ENCODE results near the gene GPR157.
"Not testable (repeated sequence)": the region's sequence is repeated elsewhere in the genome, so short reads cannot be mapped to it uniquely, and the experiment has no call there.

Gene GPR157

DNA sequence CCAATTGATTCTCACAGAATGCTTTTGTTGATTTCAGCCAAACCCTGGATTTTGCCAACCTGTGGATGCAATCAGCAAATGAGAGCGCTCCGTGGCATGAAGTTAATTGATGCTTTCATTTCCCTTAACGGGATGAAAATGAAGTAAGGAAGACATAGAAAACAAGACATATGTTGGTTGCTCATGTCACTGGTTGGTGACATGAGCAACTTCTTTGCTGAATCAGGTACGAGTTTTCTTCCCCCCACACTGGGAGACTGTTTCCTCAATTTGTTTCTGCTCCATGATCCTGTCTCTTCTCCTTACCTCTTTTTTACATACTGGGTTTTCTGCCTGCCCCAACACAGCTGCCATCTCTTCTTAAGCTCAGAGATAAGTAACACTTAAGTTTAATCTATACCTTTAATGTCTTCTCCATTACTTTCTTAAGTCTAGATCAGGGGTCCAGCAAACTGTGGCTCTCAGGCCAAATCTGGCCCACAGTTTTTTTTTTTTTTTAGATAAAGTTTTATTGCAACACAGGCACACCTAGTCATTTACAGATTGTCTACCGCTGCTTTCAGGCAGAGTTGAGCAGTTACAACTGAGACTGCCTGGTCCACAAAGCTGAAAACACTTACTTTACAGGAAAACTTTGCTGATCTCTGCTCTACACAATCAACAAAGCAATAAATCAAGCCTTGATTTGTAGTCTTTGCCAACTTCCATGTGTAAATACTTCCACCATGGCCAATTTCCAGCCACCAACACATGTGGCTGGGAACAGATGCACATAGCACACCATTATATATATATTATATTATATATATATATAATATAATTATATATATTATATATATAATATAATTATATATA lies 13.3 kb downstream of the GPR157 start:
- DNase-seq = no peak

DNA sequence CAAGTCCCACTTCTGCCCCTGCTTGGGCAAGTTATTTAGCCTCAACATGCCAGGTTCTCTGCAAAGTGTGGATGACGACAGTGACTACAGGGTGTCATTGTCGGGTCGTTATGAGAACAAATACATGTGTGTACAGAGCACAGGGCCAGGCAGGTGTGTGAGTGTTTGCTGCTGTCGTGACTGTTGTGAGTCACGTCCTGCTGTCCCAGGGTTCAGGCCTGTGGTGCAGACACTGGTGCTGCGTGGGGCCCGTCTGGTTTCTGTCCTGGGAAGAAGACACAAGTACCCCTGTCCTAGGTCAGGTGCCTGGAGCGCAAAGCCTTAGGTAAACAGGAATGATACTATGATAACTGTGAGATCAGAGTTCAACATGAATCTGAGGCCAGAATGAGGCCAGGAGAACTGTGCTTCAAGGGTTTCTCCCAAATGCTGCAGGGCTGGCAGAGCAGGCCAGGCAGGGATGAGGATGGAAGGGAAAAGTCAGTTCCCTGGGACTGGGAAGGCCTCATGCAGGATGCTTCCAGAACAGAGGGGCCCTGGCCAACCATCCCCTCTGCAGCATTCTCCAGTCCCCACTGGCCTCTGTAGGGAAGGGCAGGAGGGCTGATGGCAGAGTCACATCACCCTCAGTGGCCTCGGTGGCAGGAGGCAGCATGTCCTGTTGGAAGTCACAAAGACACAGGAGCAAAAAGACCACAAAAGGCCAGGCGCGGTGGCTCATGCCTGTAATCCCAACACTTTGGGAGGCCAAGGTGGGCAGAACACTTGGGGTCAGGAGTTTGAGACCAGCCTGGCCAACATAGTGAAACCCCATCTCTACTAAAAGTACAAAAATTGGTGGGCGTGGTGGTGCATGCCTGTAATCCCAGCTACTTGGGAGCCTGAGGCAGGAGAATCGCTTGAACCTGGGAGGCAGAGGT lies 15.7 kb downstream of the GPR157 start:
- no peak for DNase-seq

DNA sequence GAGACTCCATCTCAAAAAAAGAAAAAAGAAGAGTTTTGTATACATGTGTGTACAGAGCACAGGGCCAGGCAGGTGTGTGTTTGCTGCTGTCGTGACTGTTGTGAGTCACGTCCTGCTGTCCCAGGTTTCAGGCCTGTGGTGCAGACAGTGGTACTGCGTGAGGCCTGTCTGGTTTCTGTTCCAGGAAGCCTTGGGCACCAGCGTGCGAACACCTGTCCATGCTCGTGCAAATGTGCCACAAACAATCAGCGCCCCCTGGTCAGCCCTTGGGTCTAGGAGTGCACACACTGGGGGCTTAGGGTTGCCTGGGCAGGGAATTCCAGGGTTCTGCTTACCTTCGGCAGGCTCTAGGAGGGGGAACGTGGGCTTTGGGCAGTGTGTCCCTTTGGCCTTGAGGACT lies 16.9 kb downstream of the GPR157 start:
- no peak for DNase-seq

DNA sequence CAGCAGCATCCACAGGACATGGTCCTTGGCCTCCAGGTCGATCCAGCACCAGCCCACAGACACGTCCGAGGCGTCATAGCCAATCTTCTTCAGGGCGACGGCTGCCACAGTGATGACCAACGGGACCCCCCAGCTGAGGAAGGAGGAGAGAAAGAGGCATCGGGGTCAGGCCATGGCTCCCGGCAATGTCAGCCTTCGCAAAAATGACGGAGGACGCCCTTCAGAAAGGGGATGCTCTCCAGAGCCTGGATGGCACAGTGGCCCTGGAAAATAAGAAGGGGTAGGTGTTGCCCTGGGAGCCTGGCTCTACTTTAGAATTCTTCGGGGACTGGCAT lies 17.6 kb downstream of the GPR157 start:
- DNase-seq = no peak

DNA sequence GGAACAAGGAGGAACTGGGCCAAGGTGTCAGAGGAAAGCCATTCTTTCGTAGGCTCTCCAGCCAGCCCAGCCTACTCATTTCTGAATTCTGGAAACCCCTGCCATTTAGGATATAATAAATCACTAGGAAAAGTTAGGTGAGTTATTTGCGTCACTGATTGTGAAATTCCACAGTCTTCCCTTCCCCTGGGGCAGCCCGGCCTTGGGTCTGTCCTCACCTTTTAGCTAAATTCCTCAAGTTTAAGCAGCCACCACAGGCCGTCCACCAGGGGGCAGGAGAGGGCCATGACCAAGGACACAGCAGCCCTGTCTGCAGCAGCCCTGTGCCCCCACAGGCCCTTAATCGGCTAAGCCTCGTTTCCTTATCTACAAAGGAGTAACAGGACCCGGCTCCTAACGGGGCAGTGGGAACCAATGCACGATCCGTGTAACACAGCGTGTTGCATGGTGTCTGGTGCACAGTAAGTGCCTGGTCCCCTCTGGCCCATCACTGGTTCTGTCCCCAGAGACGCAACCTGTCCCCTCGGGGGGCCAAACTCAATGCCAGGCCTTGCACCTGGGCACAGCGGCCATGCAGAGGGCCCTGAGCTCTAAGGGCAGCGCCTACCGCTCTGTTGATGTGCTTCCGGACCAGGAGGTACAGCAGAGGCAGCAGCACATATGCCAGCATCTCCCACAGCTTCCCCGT lies 18.1 kb downstream of the GPR157 start:
- DNase-seq = peak; percentile 81 to 83

DNA sequence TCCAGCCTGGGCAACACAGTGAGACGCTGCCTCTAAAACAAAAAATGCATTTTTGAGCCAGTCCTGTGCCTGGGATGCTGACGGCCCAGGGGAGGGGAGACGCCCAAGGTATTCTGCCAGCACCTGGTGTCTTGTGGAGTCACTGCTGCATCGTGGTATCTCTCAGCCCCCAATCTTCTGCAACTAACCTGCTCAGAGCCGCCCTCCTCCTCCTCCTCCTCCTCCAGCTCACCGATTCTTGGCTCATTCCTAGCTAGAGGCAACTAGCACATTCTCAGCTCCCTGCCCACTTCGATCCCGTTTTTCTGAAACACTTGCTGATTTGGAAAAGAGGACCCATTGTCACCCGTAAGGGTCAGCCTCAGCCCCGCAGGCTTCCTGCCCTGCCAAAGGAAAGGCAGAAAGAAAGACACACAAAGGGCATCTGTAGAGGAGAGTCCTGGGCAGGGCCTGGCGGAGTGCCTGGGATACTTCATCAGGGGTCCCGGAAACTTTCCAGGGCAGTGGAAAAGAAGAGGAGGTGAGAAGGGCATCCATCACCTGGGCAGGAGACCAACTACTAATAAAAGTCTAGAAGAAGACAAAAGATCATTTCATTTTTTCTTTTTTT lies 20.7 kb downstream of the GPR157 start:
- DNase-seq = no peak

DNA sequence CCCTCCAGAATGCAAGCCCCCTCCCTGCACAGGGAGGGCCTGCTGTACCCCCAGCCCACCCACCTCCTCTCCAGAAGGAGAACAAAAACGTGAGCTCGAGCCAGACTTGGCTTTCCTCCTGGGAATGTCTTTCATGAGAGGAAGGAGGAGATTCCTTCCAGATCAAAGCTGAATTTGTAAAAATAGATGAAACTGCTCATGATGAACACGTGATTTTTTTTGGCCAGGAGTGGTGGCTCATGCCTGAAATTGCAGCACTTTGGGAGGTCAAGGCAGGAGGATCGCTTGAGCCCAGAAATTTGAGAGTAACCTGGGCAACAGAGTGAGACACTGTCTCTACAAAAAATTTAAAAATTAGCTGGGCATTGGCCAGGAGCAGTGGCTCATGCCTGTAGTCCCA lies 21.8 kb downstream of the GPR157 start:
- DNase-seq = no peak

DNA sequence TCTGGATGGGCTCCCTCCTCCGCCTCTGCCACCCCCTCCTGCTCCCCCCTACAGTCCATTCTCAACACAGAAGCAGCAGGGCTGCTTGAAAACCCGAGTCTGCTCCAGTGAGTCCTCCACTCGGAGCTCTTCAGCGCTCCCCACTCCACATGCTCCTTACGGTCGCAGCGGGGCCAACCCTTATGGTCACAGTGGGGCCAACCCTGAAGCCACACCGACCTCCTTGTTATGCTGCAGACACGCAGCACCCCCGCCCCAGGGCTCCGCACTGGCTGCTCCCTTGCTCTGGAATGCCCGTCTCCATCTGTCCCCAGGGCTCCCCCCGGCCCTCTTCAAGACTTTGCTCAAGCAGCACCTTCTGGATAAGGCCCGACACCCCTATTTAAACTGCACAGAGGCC lies 22.6 kb downstream of the GPR157 start:
- no peak for DNase-seq

DNA sequence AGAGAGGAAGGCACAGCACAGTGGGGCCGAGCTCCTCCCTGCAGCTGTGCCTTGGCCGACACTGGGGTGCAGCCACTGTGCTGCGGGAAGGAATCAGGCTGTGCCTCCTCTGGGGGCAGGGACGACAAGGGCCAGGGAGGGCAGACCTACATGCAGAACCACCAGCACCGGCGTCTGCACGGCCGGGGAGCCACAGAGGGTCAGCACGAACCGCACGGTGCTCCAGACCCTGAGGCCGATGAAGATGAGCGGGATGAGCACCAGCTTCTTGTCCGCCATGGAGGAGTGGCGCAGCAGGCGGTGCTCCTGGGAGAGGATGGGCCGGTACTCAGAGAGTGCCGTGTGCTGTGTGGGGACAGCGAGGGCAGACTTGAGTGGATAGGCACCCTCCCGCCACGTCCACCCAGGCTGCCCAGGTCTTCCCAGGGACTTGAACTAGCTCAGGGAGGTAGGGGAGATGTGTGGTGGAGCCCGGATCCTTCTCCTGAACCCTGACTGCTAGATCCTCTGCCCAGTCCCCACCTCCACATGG lies 23.5 kb downstream of the GPR157 start:
- no peak for DNase-seq

DNA sequence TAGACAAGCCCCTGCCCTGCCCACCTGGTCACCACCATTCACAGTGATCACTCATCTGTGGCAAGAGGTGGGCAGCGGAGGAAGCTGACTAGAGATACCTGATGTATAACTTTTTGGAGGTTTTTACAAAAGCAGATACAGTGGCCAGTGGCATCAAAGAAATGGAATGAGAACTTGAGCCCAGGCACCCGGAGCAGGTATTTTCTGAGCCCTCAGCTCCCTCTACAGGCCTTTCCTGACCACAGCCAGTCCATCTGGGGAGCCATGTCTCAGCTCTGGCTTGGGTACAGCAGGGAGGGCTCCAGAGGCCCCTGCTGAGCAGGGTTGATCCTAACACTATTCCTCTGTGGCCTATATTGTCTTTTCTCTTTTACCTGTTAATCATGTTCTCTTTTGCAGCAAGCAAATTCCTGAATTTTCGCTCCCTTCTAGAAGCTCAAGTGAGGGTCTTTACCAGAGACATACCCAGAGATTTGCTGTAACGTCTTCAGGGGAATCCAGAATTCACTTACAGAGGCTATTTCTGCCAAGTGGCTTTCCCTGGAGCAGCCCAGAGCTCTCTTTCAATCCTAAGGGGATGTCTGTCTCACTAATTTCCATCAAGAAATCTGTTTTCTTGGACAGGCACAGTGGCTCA lies 27.3 kb downstream of the GPR157 start:
- DNase-seq = no peak

DNA sequence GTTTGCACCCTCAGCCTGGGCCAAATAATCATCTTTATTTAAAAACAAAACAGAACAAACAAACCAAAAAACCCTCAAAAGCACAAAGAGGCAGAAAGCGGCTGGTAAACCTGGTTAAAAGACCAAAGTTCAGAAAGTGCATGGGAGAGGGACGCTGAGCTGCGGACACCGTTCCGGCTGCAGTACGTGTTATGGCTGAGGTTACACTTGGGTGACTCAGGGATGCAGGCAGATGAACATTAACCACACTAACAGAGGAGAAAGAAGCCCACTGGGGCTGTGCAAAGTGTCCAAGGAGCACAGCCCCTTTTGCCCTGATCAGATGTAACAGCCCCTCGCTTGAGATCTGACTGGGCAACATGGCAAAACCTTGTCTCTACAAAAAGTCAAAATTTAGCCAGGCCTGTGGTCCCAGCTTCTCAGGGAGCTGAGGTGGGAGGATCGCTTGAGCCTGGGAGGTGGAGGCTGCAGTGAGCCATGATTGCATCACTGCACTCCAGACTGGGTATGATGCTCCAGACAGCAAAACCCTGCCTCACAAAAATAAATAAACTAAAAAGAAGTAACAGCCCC lies 28.3 kb downstream of the GPR157 start:
- no peak for DNase-seq

DNA sequence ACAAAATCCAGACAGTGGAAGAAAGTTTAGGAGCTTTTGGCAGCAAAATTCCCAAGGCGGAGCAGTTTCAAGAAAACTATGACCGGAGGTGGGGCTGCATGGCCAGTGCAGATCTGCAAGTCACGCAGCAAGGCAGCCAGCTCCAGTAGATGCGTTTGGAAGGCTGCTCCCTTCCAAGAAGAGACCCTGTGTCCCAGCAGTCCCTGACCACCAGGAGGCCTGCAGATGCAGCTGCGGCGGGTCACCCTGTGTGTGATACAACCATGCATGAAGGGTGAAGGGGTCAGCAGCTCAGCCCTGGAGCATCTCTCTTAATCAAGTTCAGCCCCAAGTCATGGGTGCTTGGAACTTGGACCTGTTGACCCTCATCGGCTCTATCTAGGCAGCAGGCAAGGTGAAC lies 29.3 kb downstream of the GPR157 start:
- DNase-seq = no peak

DNA sequence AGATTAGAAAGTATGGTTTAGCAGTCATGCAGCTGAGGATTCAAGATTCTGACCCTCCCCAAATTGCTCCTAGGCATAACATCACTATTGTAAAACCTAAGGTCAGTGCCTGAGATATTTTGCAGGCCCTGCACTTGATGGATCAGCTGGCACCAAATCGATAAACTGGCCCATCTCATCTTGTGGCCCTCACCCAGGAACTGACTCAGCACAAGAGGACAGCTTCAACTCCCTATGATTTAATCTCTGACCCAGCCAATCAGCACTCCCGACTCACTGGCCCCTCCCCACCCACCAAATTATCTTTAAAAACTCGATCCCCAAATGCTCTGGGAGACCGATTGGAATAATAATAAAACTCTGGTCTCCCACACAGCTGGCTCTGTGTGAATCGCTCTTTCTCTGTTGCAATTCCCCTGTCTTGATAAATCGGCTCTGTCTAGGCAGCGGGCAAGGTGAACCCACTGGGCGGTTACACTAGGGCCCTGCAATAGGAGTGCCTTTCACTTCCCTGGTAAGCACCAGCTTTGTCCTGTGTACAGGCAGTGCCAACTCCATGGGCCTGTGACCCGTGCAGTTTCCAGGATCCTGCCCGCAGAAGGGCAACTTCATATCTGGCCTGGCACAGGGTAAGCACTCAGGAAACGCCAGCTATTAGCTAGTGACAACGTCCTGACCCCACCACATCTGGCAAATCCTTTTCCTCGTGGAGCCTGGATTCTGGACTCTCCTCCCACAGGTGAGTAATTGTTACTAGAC lies 30.8 kb downstream of the GPR157 start:
- DNase-seq = no peak

DNA sequence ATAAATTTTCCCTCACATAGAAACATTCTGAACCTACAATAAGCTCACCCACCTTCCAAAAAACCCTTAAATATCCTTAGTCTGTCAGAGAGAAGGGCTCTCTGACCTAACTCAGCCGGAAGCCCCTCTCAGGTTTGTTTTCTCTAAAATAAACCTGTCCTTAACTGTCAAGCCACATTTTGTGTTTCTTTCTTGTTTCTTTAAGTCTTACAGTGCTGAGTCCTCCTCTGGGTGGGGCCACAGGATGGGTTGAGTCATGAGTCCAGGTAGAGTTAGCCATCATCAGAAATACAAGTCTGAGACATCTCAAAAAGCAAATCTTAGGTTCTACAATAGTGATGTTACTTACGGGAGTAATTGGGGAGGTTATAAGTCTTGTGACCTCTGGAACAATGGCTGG lies 33.1 kb downstream of the GPR157 start:
- no peak for DNase-seq

DNA sequence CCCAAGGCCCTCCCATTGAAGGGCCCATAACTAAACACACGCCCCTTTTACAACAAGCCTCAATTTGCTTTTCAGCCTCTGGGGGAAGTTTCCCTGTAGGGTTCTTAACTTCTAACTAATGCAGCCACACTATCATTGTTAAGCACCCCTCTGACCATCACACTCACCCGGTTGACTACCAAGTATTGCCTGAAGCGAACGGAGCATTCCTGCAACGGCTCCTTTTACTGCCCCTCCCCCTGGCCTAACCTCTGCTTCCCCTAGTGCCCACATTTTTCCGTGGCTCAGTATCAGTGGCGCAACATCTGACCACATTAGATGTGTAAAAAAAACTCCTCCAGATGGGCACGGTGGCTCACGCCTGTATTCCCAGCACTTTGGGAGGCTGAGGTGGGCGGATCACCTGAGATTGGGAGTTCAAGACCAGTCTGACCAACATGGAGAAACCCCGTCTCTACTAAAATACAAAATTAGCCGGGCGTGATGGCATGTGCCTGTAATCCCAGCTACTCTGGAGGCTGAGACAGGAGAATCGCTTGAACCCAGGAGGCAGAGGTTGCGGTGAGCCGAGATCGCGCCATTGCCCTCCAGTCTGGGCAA lies 34.8 kb downstream of the GPR157 start:
- not testable (repeated sequence) for DNase-seq

DNA sequence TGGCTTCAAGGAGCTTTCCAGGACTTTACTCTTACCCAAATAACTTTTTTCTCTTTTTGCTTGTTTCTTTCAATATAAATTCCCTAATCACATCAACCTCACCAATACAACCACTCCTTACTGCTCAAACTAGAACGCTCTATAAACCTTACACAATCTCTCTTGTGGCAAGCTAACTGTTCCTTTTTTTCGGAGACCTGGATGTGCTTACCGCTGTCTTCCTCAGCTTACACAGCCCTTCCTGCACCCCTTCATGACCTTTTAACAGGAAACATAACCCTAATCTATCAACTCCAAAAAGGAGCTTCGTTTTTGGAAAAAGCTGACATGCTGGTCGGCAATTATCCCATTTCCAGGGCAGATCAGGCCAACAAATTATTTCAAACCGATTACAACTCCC lies 35.3 kb downstream of the GPR157 start:
- no peak for DNase-seq

DNA sequence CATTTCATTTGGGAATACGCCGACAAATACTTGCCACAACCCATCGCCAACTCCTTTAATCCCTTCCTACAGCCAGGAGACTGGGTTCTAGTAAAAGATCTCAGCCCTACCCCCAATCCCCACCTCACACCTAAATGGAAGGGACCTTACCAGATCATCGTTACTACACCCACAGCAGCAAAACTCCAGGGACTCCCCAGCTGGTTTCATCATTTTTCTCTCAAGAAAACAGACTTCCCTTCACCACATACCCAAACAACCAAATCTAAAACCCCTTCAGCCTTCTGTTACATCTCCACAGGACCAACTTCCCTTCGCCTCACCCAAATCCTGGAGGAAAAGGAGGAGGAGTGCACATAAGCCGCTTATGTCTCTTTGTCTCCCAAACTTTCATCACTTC lies 35.8 kb downstream of the GPR157 start:
- DNase-seq = no peak

DNA sequence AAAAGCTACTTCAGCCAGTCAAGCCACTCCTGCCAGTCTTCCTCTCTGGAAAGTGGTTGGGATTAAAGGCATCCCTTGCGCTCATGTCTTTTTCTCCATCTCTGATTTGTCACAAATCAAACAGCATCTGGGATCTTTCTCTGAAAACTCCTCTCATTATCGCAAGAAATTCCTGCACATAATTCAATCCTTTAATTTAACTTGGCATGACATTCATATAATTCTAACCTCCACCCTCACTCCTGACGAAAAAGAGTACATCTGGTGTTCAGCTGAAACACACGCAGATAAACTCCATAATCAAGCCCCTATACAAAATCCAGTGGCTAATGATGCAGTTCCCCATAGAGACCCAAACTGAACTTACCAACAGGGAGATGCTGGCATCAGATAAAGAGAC lies 40.1 kb downstream of the GPR157 start:
- no peak for DNase-seq

DNA sequence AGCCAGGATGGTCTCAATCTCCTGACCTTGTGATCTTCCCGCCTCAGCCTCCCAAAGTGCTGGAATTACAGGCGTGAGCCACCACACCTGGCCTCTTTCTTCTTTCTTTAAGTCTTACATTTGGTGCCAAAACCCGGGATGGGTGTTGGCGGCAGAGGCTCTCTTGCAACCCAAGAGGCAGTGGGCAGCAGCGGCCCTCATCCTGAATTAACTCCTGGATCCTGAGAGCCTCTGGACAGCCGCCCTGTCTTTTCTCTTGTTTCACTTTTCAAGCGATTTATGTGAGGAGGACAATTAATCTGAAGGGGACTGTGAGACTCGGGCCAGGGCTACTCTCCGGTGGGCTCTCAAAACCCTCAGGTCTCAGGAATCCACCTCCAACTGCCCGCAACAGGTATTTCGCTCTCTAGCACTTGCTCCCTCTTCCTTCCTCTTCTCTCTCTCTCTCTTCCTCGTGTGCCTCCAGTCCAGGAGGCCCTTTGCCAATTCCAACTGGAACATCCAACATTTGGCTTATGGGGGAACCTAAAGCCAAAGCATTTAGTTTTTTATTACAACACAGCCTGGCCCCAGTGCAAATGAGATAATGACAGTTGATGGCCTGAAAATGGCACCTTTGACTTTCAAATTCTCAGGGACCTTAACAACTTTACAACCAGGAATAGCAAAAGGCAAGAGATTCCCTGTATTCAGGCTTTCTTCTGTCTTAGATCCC lies 41.3 kb downstream of the GPR157 start:
- no peak for DNase-seq

DNA sequence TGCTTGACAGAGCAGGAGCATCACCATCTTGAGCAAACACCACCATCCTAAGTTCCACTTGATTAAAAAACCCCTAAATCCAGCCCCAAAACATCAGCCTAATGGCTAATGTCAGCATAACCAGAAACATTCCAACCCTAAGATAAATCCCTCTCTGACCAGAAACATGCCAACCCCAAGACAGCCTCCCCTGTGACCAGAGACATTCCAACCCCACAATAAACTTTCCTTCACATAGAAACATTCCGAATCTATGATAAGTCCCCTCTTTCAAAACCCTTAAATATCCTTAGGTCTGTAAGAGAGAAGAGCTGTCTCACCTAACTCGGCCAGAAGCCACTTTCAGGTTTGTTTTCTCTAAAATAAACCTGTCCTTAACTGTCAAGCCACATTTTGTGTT lies 42.1 kb downstream of the GPR157 start:
- DNase-seq = no peak
